IPS-11a (cell line): Measurements from ENCODE around the gene LRRC31.

Experiments
- H3K4me3 ChIP-seq: one replicate; pipeline ENCODE4 v1.5.1; 2013; ENCODE audit warnings: low read depth, low read length, control low read depth

The LRRC31 gene

GRCh38 chr3:169869484-169870220, at the start of gene LRRC31:
LRRC31 (minus strand) TSS chr3:169869935; CDS start chr3:169869807, 128 bp downstream.
- no peak within 1 kb of the TSS for H3K4me3 ChIP-seq

GRCh38 chr3:169914321-169914720, 44.6 kb upstream of the LRRC31 start:
- H3K4me3 ChIP-seq = no peak overlapping the region

GRCh38 chr3:169913323-169913722, 43.6 kb upstream of the LRRC31 start:
- no peak overlapping the region for H3K4me3 ChIP-seq

GRCh38 chr3:169911272-169911671, 41.5 kb upstream of the LRRC31 start, which contains the start of gene SAMD7:
SAMD7 (plus strand) TSS chr3:169911572; CDS start chr3:169919499, 7,927 bp downstream.
- H3K4me3 ChIP-seq = no peak within 1 kb of the TSS

- H3K4me3 ChIP-seq = no peak overlapping the region
These were observed 38.2 kb upstream of the LRRC31 start for GRCh38 chr3:169907944-169908343.

GRCh38 chr3:169907476-169907875, 37.7 kb upstream of the LRRC31 start:
- H3K4me3 ChIP-seq = no peak overlapping the region

- H3K4me3 ChIP-seq = no peak overlapping the region
These were observed 35.7 kb upstream of the LRRC31 start for GRCh38 chr3:169905404-169905803.

GRCh38 chr3:169901453-169901852, 31.7 kb upstream of the LRRC31 start:
- no peak overlapping the region for H3K4me3 ChIP-seq

GRCh38 chr3:169897284-169897683, 27.5 kb upstream of the LRRC31 start:
- H3K4me3 ChIP-seq = no peak overlapping the region

- H3K4me3 ChIP-seq = no peak overlapping the region
These were observed 25.3 kb upstream of the LRRC31 start for GRCh38 chr3:169895072-169895471.

- no peak overlapping the region for H3K4me3 ChIP-seq
These were observed 24.4 kb upstream of the LRRC31 start for GRCh38 chr3:169894110-169894509.

GRCh38 chr3:169891886-169892285, 22.2 kb upstream of the LRRC31 start:
- no peak overlapping the region for H3K4me3 ChIP-seq

- H3K4me3 ChIP-seq = no peak overlapping the region
These were observed 16.9 kb upstream of the LRRC31 start for GRCh38 chr3:169886671-169887070.

GRCh38 chr3:169880576-169881250, 11.0 kb upstream of the LRRC31 start:
- no peak overlapping the region for H3K4me3 ChIP-seq

- H3K4me3 ChIP-seq = no peak overlapping the region
These were observed 10.3 kb upstream of the LRRC31 start for GRCh38 chr3:169879845-169880575.

- H3K4me3 ChIP-seq = no peak overlapping the region
These were observed 9.3 kb upstream of the LRRC31 start for GRCh38 chr3:169879013-169879557.

GRCh38 chr3:169871129-169871886, 1.6 kb upstream of the LRRC31 start:
- H3K4me3 ChIP-seq = no peak overlapping the region

GRCh38 chr3:169868369-169868768, 1.4 kb downstream of the LRRC31 start:
- H3K4me3 ChIP-seq = no peak overlapping the region

GRCh38 chr3:169867584-169868210, 2.0 kb downstream of the LRRC31 start:
- H3K4me3 ChIP-seq = no peak overlapping the region

- H3K4me3 ChIP-seq = no peak overlapping the region
These were observed 4.5 kb downstream of the LRRC31 start for GRCh38 chr3:169865176-169865767.
